Smooth muscle cell (in vitro differentiated cells): ENCODE results near the gene H1-8. TPM values are rescaled to one million over a fixed set of nuclear protein-coding genes. Genes with fewer than 3 reads are reported as not detected.

Experiments used
- DNase-seq: peaks from one replicate; lab custom pipeline; 2025; ENCODE audit not compliant: unreplicated experiment; lab: John Stamatoyannopoulos, UW
- H2AFZ ChIP-seq: fragments of 200-600 bp; sonication (generic); 2 replicates; pipeline ENCODE4 v1.6.0; 2016; ENCODE audit warnings: antibody characterized with exemption, low read depth, mild to moderate bottlenecking
- H3F3A ChIP-seq: fragments of 200-600 bp; sonication (generic); 2 replicates; pipeline ENCODE4 v1.6.0; 2017; ENCODE audit warnings: antibody characterized with exemption, low read depth
- H3K27ac ChIP-seq: fragments of 200-600 bp; sonication (generic); 2 replicates; pipeline ENCODE4 v1.5.1; 2016; ENCODE audit warnings: low read depth, mild to moderate bottlenecking
- H3K27me3 ChIP-seq: fragments of 200-600 bp; sonication (generic); 2 replicates; pipeline ENCODE4 v1.6.1; 2016; ENCODE audit warnings: low read depth, mild to moderate bottlenecking
- H3K36me3 ChIP-seq: fragments of 200-600 bp; sonication (generic); 2 replicates; pipeline ENCODE4 v1.5.1; 2016; ENCODE audit warnings: low read depth
- H3K4me1 ChIP-seq: fragments of 200-600 bp; sonication (generic); 2 replicates; pipeline ENCODE4 v1.5.1; 2016; ENCODE audit warnings: low read depth
- H3K4me2 ChIP-seq: fragments of 200-600 bp; sonication (generic); 2 replicates; pipeline ENCODE4 v1.6.0; 2016; ENCODE audit warnings: mild to moderate bottlenecking
- H3K4me3 ChIP-seq: fragments of 200-600 bp; sonication (generic); 2 replicates; pipeline ENCODE4 v1.5.1; 2016; ENCODE audit warnings: mild to moderate bottlenecking
- H3K79me2 ChIP-seq: fragments of 200-600 bp; sonication (generic); 2 replicates; pipeline ENCODE4 v1.6.0; 2016; ENCODE audit warnings: low read depth, mild to moderate bottlenecking
- H3K9ac ChIP-seq: fragments of 200-600 bp; sonication (generic); 2 replicates; pipeline ENCODE4 v1.6.0; 2016; ENCODE audit warnings: low read depth
- H3K9me3 ChIP-seq: fragments of 200-600 bp; sonication (generic); replicated peaks from 2 replicates; pipeline ENCODE4 v1.5.1; 2016; ENCODE audit warnings: low read depth
- H4K20me1 ChIP-seq: fragments of 200-600 bp; sonication (generic); 2 replicates; pipeline ENCODE4 v1.6.0; 2016; ENCODE audit warnings: low read depth
- CTCF ChIP-seq: fragments of 200-600 bp; sonication (generic); IDR thresholded peaks from 2 replicates; pipeline ENCODE4 v1.5.1; 2017; ENCODE audit warnings: borderline replicate concordance, mild to moderate bottlenecking, antibody characterized with exemption; ENCODE audit not compliant: insufficient read depth, poor library complexity, severe bottlenecking
- WGBS: methylation state at CpG from one replicate; pipeline ENCODE4 v1.1.7; 2016; ENCODE audit warnings: low lambda C conversion rate; 5-methylcytosine and 5-hydroxymethylcytosine counted together
- polyA plus RNA-seq: library from polyadenylated mRNA; unstranded; fragments of >200 nt; fragmentation: Nextera tagmentation; extraction: Ambion mirVana; gene quantifications from 2 replicates; pipeline ENCODE4 v1.2.1, GENCODE V29; 2016
- total RNA-seq: library from RNA; depleted of rRNA; stranded (reverse); fragments of >200 nt; gene quantifications from 2 replicates; pipeline ENCODE4 v1.2.3, GENCODE V29; 2014

H1-8 gene
- total and polyA plus RNA-seq, 2 experiments from 2014 or later, result not detected

- H3K4me3 ChIP-seq, result no peak overlapping the region
- no peak overlapping the region for H3K9ac ChIP-seq
- no peaks in the 10 kb centered on the region for H3K9me3 ChIP-seq
- H2AFZ ChIP-seq, result no peak overlapping the region
- no peak overlapping the region for H3K27ac ChIP-seq
- DNase-seq, result no peak
- no peaks in the 10 kb centered on the region for H4K20me1 ChIP-seq
- H3K36me3 ChIP-seq, result no peaks in the 10 kb centered on the region
- no peaks in the 10 kb centered on the region for H3K79me2 ChIP-seq
- H3K27me3 ChIP-seq, result no peaks in the 10 kb centered on the region
- 89% methylated on average over 7 of the region's 7 CpGs for WGBS
- no peak overlapping the region for H3K4me2 ChIP-seq
- H3K4me1 ChIP-seq, result no peaks in the 10 kb centered on the region
- no peaks in the 10 kb centered on the region for H3F3A ChIP-seq
- no peak for TF ChIP-seq CTCF
These were observed 25.5 kb upstream of the H1-8 start for GRCh38 chr3:129517516-129517915.

GRCh38 chr3:129518038-129518561 is 24.9 kb upstream of the H1-8 start:
- H3F3A ChIP-seq, result no peaks in the 10 kb centered on the region
- H3K79me2 ChIP-seq, result no peaks in the 10 kb centered on the region
- H3K9me3 ChIP-seq, result no peaks in the 10 kb centered on the region
- H3K36me3 ChIP-seq, result no peaks in the 10 kb centered on the region
- 96% methylated on average over 8 of the region's 8 CpGs for WGBS
- H3K9ac ChIP-seq, result no peak overlapping the region
- no peak for TF ChIP-seq CTCF
- H3K27me3 ChIP-seq, result no peaks in the 10 kb centered on the region
- H3K4me2 ChIP-seq, result no peak overlapping the region
- H4K20me1 ChIP-seq, result no peaks in the 10 kb centered on the region
- H3K27ac ChIP-seq, result no peak overlapping the region
- H2AFZ ChIP-seq, result no peak overlapping the region
- no peaks in the 10 kb centered on the region for H3K4me1 ChIP-seq
- H3K4me3 ChIP-seq, result no peak overlapping the region
- DNase-seq, result no peak

- Histone ChIP-seq H3K4me1 (no peaks in the 10 kb centered on the region), H3K27me3 (no peaks in the 10 kb centered on the region), H3K79me2 (no peaks in the 10 kb centered on the region), H3K36me3 (no peaks in the 10 kb centered on the region), H3K9ac (no peak overlapping the region), H3K4me2 (no peak overlapping the region), H3K9me3 (no peaks in the 10 kb centered on the region), H3K27ac (no peak overlapping the region), H3F3A (no peaks in the 10 kb centered on the region), H3K4me3 (no peak overlapping the region), H4K20me1 (no peaks in the 10 kb centered on the region), H2AFZ (no peak overlapping the region)
- no peak for DNase-seq
- TF ChIP-seq CTCF, result no peak
- 99% methylated on average over 8 of the region's 8 CpGs for WGBS
These were observed 24.4 kb upstream of the H1-8 start for GRCh38 chr3:129518581-129518980.

GRCh38 chr3:129519449-129519848 is 23.5 kb upstream of the H1-8 start:
- 94% methylated on average over 10 of the region's 10 CpGs for WGBS
- no peak overlapping the region for H3K4me3 ChIP-seq
- no peaks in the 10 kb centered on the region for H3K27me3 ChIP-seq
- no peak for TF ChIP-seq CTCF
- no peak for DNase-seq
- no peak overlapping the region for H3K27ac ChIP-seq
- no peaks in the 10 kb centered on the region for H4K20me1 ChIP-seq
- H3K9me3 ChIP-seq, result no peaks in the 10 kb centered on the region
- no peak overlapping the region for H2AFZ ChIP-seq
- H3K36me3 ChIP-seq, result no peaks in the 10 kb centered on the region
- no peaks in the 10 kb centered on the region for H3K4me1 ChIP-seq
- no peak overlapping the region for H3K9ac ChIP-seq
- no peaks in the 10 kb centered on the region for H3F3A ChIP-seq
- no peaks in the 10 kb centered on the region for H3K79me2 ChIP-seq
- no peak overlapping the region for H3K4me2 ChIP-seq
